ENCODE results near the gene UNCX.

DNA sequence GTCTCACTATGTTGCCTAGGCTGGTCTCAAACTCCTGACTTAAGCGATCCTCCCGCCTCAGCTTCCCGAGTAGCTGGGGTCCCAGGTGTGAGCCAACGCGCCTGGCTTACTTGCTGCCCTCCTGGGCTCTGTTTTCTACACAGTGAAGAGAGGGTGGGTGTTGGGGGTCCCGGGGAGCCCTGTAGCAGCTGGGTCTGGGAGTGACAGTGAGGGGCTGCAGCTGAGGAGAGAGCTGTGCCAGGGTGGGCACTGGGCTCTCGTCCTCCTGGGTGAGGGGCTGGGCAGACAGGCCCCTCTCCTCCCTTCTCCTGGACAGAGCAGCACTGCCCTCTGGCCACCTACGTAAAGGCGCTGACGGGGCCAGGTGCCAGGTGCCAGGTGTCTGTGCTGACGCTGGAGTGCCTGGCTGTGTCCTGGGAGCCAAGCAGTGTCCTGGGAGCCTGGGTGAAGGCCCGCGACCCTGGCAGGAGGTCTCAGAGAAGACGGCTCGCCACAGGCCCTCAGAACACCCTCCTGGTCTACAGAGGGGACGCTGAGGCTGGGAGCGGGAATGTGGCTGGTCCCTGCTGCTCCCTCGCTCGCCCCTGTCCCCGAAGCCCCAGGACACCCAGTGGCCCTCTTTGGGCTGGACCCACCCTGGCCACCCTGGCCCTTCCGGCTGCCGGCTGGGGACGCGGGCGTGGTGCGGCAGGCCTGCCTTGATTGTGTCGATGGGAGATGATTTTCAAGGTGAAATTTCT is 35.6 kb downstream of the UNCX start:
- no peak for TF ChIP-seq HDAC2 (IDR thresholded peaks at IDR 0.05; ENCODE audit: borderline replicate concordance in 1 of 2, low read depth in 2 of 2, low read length in 2 of 2)
- TF ChIP-seq CTCF (IDR thresholded peaks at IDR 0.05; ENCODE audit: control extremely low read depth in 1 of 3, insufficient read depth in 1 of 3, low read depth in 1 of 3, low read length in 3 of 3), result no peak
- TF ChIP-seq POLR2A (IDR thresholded peaks at IDR 0.05; ENCODE audit: control extremely low read depth in 1 of 2, low read depth in 2 of 2, low read length in 2 of 2), result no peak
- TF ChIP-seq JUN (IDR thresholded peaks at IDR 0.05; ENCODE audit: low read depth, low read length), result no peak
- no peak for TF ChIP-seq MAX (IDR thresholded peaks at IDR 0.05)
- no peak for TF ChIP-seq TBP (IDR thresholded peaks at IDR 0.05; ENCODE audit: low read depth, low read length)
- no peak for TF ChIP-seq RBBP5 (IDR thresholded peaks at IDR 0.05; ENCODE audit: borderline replicate concordance, low read depth, low read length)
- TF ChIP-seq EZH2 (IDR thresholded peaks at IDR 0.05; ENCODE audit: low read depth, low read length, severe bottlenecking), result no peak
- TF ChIP-seq POLR2AphosphoS5 (IDR thresholded peaks at IDR 0.05; ENCODE audit: low read depth, low read length), result no peak
- TF ChIP-seq SP1 (IDR thresholded peaks at IDR 0.05; ENCODE audit: low read depth, low read length), result no peak
- no peak for TF ChIP-seq KDM5A (IDR thresholded peaks at IDR 0.05; ENCODE audit: low read length)
- no peak for TF ChIP-seq TEAD4 (IDR thresholded peaks at IDR 0.05; ENCODE audit: low read depth, low read length)
- TF ChIP-seq NRF1 (IDR thresholded peaks at IDR 0.05; ENCODE audit: low read depth, low read length), result no peak
